ENCODE results near the gene COL24A1.
A peak's percentile ranks its signal among the peaks of the same experiment; 100 is the strongest.
"Not testable (repeated sequence)": the region's sequence is repeated elsewhere in the genome, so short reads cannot be mapped to it uniquely, and the experiment has no call there.

COL24A1 gene

GRCh38 chr1:85992791-85993190, 163.8 kb downstream of the COL24A1 start:
- DNase-seq (ENCODE audit: low read depth, low spot score): no peak

DNA sequence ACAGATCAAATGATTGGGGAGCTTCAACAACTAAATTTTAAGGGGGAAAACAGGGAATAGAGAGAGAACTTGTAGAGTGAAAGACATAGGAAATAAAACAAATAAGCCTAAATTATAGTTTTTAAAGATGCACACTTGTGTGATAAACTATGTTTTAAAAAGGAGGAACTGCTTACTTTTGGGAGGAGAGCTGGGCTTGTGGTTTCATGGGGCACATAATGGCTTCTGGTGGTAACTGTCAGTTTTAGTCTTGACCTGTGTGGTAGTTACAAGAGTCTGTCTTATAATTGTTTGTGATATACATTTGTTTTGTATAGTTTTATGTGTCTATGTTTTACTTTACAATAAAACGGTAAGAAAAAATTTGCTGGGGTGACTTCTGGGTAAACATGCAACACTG, 165.3 kb downstream of the COL24A1 start:
- no peak for DNase-seq (ENCODE audit: low read depth, low spot score)

DNA sequence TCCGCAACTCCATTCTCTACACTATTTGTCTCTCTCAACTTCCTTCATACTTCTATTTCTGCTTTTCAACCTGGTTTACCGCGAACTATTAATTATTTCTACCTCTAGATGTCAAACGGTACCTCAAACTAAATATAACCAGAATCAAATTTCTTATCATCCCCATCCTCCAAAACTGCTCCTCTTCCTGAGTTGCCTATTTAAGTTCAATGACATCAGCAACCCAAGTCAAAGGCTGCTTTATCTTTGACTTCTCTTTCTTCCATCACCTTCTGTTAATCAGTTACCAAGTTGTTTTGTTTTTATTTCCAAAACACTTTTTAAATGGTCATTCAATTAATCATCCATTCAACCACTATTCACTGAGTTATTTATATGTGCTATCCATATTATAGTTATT, 171.9 kb downstream of the COL24A1 start:
- DNase-seq (ENCODE audit: low read depth, low spot score): no peak

DNA sequence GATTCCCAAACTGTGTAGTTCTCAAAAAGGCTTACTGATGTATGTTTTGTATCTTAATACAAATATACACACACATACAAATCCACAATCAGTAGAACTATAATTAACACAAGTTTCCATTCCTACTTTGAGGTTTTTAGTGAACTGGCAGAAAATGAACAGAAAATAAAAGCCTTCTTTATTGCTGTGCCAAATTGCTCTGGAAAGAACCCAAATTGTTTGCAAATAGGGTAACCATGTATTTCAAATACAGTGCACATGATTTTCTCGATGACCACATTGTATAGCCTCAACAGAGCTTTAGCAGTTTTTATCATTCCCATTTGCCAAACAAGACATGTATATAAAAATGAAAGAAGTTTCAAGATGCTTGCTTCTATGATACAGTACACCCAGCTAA, 173.3 kb downstream of the COL24A1 start:
- DNase-seq (ENCODE audit: low read depth, low spot score): no peak

DNA sequence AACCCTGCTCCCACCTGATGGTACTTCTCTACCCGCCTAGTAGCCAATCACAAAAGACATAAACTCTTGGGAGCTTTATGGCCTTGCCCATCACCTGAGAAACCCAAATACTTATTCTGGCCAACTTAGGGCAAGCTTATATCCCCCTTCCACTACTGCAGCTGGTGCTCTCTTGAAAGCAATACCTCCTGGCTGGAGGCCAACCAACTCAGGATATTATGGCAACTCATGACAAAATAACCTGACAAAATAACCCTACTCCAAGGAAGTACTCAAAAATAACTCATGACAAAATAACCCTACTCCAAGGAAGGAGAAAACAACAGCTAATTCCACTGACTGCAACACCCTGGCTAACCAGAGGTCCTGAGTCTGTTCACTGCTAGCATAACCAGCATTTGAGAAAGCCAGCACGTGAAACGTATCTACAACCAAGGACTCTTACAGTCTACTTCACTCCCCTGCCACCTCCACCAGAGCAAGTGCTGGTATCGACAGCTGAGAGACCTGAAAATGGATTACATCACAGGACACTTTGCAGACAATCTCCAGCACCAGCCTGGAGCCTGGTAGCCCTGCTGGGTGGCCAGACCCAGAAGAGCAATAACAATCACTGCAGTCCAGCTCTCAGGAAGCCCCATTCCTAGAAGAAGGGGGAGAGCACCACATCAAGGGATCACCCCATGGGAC, 179.9 kb downstream of the COL24A1 start:
- no peak for DNase-seq (ENCODE audit: low read depth, low spot score)

DNA sequence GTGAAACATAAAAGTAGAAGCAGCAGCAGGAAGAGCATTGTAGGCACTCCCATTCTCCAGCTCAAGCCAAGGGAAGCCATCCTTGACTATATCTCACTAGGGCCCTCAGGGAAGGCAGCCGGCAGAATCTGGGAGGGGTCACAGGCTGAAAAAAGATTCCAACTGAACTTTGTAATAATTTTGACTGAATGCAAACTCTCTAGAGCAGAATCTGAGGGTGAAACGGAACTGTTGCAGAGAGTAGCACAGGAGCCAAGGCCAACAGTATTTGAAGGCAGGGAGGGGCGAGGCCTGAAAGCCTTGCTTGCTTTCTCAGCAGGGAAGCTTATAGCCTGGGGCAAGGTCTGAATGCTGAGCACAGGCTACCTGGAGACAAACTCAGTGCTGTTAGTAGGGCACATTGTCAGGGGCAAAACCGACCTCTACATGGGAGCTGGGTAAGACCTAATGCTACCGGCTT, 180.6 kb downstream of the COL24A1 start:
- peak; percentile 9 for DNase-seq (ENCODE audit: low read depth, low spot score)

- no peak for DNase-seq (ENCODE audit: low read depth, low spot score)
These were observed 194.1 kb downstream of the COL24A1 start for GRCh38 chr1:85962457-85962856.

DNA sequence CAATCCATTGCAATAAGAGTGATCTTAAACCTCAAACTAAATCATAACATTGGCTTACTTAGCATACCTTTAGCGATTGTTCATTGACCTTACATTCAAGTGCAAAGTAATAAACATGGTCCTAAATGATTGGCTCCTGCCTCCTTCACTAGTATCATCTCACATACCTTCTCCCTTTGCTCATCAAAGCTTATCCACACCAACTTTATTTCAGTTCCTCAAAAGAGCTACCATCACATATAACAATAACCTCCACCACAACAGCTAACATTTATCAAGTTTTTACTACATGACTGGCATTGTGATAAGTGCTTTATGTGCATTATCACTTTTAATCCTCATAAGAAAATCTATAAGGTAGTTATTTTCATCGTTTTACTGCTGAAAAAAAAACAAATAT, 198.8 kb downstream of the COL24A1 start:
- no peak for DNase-seq (ENCODE audit: low read depth, low spot score)

DNA sequence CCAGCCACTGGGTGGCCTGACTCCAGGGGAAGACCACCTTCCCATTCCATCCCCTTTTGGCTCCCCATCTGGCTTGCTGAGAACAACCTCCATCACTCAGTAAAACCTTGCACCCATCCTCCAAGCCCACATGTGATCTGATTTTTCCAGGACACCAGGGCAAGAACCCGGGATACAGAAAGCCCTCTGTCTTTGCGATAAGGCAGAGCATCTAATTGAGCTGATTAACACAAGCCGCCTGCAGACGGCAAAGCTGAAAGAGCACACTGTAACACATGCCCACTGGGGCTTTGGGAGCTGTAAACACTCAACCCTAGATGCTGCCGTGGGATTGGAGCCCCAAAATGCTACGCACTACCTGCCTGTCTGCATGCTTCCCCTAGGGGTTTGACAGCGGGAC, 201.4 kb downstream of the COL24A1 start:
- DNase-seq (ENCODE audit: low read depth, low spot score): not testable (repeated sequence)

- no peak for DNase-seq (ENCODE audit: low read depth, low spot score)
These were observed 204.1 kb downstream of the COL24A1 start for GRCh38 chr1:85952460-85952859.

DNA sequence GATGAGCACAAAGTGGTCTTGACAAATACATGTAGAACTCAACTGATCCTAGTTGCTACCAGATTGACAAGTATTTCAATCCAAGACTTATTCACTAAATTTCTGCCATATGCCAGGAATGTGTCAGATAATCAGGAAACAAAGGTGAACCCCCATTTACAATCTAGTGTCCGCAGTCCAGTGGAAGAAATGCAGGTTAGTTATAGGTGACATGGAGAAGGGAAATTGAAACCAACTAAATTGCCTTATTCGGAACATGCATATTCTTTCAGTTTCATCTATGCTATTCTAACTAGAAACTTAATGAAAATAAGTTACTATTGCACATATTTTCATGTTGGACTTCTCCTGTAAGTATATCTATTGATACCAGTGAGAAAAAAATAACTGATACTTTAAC, 209.4 kb downstream of the COL24A1 start:
- no peak for DNase-seq (ENCODE audit: low read depth, low spot score)

GRCh38 chr1:85943945-85944344, 212.6 kb downstream of the COL24A1 start:
- DNase-seq (ENCODE audit: low read depth, low spot score): no peak

- DNase-seq (ENCODE audit: low read depth, low spot score): no peak
These were observed 213.0 kb downstream of the COL24A1 start for GRCh38 chr1:85943526-85943925.

DNA sequence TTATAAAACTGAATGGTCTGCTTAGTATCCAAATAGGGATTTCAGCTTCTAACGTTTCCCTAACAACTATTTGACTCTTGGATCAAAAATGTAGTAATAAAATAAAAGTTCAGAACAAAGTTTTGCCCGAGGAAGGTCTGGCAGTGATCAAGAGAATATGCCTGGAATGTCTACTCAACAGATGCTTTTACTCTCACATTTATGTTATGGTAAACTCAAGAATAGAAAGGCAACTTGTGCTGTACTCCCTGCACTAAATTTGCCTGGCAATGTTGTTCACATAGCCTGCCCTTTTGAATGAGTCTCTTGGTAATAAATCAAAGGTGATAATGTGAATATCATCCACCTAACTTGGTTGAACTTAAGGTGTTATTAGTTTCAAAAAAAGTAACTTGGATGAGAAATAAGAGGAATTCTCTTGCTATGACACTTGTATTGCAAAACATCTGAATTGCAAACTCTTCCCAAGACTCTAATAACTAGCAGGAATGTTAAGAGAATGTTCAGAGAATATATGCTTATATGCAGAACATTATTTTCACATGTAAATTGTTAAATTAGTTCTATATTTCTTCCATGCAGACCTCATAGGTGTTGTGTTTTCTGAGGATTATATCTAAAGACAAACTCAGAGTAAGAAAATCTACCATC, 215.8 kb downstream of the COL24A1 start:
- DNase-seq (ENCODE audit: low read depth, low spot score): no peak

- DNase-seq (ENCODE audit: low read depth, low spot score): no peak
These were observed 217.7 kb downstream of the COL24A1 start for GRCh38 chr1:85938829-85939228.

DNA sequence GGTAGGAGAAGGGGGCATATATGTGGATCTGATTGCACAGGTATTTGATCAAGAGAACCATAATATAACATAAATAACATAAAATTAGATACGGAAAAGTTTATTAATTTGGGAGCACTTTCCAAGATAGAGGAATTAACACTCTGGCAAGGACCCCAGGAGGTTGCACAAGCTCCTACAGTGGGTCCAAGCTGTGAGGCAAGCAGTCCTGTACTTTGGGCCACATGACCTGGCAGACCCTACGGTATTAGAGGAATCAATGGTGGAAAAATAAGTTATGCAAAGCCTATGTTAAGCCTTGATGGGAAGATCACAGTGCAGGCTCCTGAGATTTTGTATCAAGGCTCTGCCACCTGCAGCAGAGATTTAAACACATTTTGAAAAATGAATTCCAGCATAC, 220.1 kb downstream of the COL24A1 start:
- no peak for DNase-seq (ENCODE audit: low read depth, low spot score)

- no peak for DNase-seq (ENCODE audit: low read depth, low spot score)
These were observed 220.5 kb downstream of the COL24A1 start for GRCh38 chr1:85936057-85936456.

DNA sequence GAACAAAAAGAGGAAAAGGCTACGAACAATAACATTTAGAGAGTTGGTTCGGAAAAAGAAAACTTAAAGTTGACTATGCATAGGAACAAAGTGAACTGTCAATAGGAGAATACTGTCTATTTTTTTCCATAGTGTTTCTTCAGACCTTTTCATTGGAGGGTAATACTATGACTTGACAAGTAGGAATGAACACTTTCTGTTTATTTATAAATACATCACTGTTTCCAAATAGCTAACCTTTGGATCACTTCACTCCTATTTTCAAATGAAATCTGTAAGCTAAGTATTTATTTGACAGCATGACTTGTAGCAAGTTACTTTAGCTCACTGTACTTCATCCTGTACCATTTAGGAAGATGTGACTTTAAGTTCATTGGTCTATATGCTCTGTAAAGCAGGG, 221.3 kb downstream of the COL24A1 start:
- no peak for DNase-seq (ENCODE audit: low read depth, low spot score)

DNA sequence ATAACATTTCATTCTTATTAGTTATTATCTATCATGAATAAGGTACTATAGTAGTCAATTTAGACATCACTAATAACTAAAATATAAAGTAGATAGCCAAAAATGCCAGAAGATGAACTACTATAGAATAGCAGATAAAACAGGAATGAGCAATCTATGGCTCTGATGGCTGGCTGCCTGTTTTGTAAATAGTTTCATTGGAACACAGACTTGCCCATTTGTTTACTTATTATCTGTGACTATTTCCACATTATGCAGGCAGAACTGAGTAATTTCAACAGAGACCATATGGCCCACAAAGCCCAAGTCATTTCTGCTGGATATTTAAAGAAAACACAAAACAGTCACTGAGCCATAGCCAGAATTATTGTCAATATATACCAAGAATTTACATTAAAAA, 222.1 kb downstream of the COL24A1 start:
- DNase-seq (ENCODE audit: low read depth, low spot score): no peak

DNA sequence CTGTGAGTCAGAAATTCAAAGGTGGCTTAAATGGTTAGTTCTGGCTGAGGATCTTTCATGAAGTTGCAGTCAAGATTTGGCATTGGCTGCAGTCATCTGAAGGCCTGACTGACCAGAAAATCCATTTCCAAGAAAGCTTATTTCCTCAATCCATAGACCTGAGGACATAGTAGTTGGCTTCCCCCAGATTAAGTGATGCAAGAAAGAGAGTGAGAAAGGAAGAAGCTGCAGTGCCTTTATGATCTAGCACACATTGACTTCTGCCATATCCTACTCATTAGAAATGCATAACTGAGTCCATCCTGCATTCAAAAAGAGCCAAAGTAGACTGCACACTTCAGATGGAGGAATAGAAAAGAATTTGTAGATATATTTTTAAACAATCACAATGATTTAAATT, 222.6 kb downstream of the COL24A1 start:
- DNase-seq (ENCODE audit: low read depth, low spot score): no peak

DNA sequence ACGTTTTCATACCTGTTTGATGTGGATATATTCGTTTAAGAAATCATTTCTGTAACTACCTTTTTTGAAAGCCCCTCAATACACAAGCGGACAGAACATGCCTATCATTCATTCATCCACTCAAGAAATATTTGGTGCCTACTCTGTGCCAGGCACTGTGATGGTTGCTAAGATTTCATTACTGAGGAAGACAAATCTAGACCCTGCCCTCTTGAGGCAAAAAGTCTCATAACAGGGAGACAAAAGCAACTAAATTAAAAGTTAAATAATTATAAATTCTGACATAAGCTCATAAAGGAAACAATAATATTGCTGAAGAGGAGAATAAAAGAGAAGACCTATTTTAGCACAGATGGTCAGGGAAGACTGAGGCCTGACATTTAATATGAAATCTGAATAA, 244.8 kb downstream of the COL24A1 start:
- DNase-seq (ENCODE audit: low read depth, low spot score): no peak

DNA sequence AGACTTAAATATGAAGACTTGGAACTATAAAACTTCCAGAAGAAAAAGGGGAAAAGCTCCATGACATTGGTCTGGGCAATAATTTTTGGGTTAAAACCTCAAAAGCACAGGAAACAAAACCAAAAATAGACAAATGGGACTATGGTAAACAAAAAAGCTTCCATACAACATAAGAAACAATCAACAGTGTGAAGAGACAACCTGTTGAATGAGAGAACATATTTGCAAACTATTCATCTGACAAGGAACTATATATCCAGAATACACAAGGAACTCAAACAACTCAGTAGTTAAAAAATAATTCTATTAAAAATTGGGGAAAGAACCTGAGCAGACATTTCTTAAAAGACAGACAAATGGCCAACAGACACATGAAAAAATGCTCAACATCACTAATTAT, 255.7 kb downstream of the COL24A1 start:
- DNase-seq (ENCODE audit: low read depth, low spot score): no peak

DNA sequence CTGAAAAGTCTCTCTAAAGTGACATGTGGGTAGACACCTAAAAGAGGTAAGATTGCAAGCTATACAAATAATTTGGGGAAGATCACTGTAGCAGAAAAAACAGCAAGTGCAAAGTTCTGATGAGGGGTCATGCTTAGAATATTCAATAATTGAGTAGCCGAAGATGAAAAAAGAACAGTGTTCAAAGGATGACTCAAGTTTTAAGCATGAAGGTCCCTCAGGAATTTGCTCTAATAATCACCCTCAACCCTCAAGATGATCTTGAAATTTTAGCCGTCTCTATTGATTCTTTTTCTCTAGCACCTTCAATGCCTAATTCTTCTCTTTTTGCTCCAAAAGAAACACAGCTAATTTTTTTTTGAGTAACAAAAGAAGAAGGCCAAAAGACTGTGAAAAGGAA, 257.7 kb downstream of the COL24A1 start:
- DNase-seq (ENCODE audit: low read depth, low spot score): no peak

DNA sequence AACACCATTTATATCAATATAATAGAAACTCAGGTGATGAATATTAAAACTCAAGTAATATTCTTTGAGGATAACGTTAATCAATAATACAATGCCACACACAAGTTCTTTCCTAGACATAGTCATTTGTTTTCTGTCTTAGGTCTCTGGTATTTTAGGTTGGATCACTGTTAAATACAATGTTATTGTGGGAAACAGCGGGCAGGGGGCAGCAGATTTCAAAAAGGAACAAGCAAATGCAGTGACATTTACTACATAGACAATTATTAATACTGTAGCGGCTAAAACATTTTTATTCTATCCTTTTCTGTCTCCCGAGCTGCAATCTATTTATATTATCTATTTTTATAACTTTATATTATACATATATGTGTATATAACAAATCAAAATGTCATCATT, 261.9 kb downstream of the COL24A1 start:
- DNase-seq (ENCODE audit: low read depth, low spot score): no peak

Data from iPS DF 19.7 (cell line).